Measurements from ENCODE around the gene RSKR. TPM values are rescaled to one million over a fixed set of nuclear protein-coding genes. Genes with fewer than 3 reads are reported as not detected.

The RSKR gene
- total and polyA plus RNA-seq, 2 donors (not counting 1 experiment from before 2014, with no cell fraction given) = 20.3 to 31.9 TPM

DNA sequence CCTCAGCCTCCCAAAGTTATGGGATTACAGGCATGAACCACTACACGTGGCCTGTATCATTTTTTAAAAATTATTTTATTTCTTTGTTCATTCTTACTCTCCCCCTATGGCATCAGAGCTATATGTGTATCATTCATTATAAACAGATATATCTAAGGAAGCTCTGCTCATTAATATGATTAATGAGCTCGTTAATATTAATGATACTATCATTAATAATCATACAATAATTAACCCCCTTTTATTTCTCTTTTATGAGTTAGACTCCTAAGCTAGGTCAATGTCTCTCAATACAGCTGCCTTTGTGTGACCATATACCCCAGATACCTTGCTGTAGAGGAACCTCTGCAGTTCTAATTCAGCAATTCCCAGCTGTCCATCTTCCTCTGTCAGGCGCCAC is 4.5 kb upstream of the RSKR start:
- Histone ChIP-seq H3K9ac (ENCODE audit: low read length) (no peak overlapping the region), H3K9me3 (ENCODE audit: control extremely low read depth in 1 of 3, control insufficient read depth in 2 of 3, insufficient read depth in 1 of 3, low read length in 2 of 3) (no peaks in the 10 kb centered on the region), H3K4me1 (ENCODE audit: control insufficient read depth in 2 of 2, insufficient read depth in 2 of 2, low read length in 2 of 2) (peaks cover 11 to 21% of the 10 kb centered on the region in 2 donors), H3K36me3 (replicated peaks in 1 of 2; ENCODE audit: control extremely low read depth in 1 of 2, control insufficient read depth in 1 of 2, extremely low read depth in 1 of 2, insufficient read depth in 2 of 2, low read length in 1 of 2) (peaks cover 20 to 94% of the 10 kb centered on the region in 2 experiments), H3K27me3 (replicated peaks in 1 of 4; ENCODE audit: control extremely low read depth in 1 of 4, control insufficient read depth in 3 of 4, insufficient read depth in 4 of 4, low read length in 3 of 4) (no peaks in the 10 kb centered on the region), H3K27ac (ENCODE audit: low read length in 2 of 2) (no peak overlapping the region), H2AFZ (ENCODE audit: insufficient read depth, low read depth, low read length, poor library complexity, severe bottlenecking) (no peak overlapping the region), H3K4me3 (ENCODE audit: control extremely low read depth in 1 of 5, extremely low read depth in 1 of 5, insufficient read depth in 1 of 5, low read depth in 2 of 5, low read length in 4 of 5) (no peak overlapping the region), H3K4me2 (replicated peaks; ENCODE audit: low read depth, low read length, poor library complexity, severe bottlenecking) (no peak overlapping the region), H4K20me1 (ENCODE audit: control insufficient read depth, insufficient read depth, low read length, poor library complexity, severe bottlenecking) (no peaks in the 10 kb centered on the region), H3K79me2 (ENCODE audit: control insufficient read depth, insufficient read depth, low read length) (no peaks in the 10 kb centered on the region)
- TF ChIP-seq, protein P1, sequence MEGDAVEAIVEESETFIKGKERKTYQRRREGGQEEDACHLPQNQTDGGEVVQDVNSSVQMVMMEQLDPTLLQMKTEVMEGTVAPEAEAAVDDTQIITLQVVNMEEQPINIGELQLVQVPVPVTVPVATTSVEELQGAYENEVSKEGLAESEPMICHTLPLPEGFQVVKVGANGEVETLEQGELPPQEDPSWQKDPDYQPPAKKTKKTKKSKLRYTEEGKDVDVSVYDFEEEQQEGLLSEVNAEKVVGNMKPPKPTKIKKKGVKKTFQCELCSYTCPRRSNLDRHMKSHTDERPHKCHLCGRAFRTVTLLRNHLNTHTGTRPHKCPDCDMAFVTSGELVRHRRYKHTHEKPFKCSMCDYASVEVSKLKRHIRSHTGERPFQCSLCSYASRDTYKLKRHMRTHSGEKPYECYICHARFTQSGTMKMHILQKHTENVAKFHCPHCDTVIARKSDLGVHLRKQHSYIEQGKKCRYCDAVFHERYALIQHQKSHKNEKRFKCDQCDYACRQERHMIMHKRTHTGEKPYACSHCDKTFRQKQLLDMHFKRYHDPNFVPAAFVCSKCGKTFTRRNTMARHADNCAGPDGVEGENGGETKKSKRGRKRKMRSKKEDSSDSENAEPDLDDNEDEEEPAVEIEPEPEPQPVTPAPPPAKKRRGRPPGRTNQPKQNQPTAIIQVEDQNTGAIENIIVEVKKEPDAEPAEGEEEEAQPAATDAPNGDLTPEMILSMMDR (IDR thresholded peaks at IDR 0.05) = no peak
- TF ChIP-seq EZH2 (IDR thresholded peaks at IDR 0.05; ENCODE audit: borderline replicate concordance, insufficient read depth, low read depth, low read length, poor library complexity, severe bottlenecking) = no peak
- Mint-ChIP-seq H3K27me3 (no peaks in the 10 kb centered on the region), H3K4me3 (no peak overlapping the region), H3K4me1 (peaks cover 24% of the 10 kb centered on the region), H3K9me3 (ENCODE audit: insufficient read depth) (no peaks in the 10 kb centered on the region), H3K27ac (no peak overlapping the region)
- ChIA-PET CTCF (interaction anchor here (1.0 to 15.2 kb wide), 3 partner anchors 48 to 132 kb away, joined by 3 to 220 read pairs (median 4); no protein-coding TSS in a partner anchor), POLR2A (no interaction called here)
- ATAC-seq (ENCODE audit: low read depth) (no peak), DNase-seq (no peak)
- WGBS (ENCODE audit: insufficient coverage) = 80% methylated on average over 1 of the region's 3 CpGs
- intact Hi-C loops (cut with micrococcal nuclease) = no loop called here

DNA sequence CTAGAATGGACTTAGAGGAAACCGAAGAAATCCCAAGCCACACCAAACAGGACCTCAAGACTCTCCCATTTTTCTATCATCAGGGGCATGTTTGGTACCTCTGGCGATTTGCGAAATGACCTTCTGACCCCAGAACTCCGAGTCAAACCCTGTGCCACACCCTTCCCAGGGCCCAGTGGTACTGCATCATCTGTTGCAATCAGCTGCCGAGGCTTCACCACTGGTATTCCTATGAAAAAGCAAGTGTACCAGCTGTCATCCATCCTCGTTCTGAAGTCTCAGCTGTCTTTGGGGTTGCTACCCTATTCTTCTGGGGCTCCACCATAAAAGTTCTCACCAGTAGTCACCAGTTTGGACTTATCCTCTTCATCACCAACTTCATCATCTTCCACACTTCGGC is 2.3 kb upstream of the RSKR start:
- no peaks in the 10 kb centered on the region for H3K27me3 Mint-ChIP-seq
- 97% methylated on average over 6 of the region's 7 CpGs for whole genome bisulfite sequencing (ENCODE audit: insufficient coverage)
- Histone ChIP-seq H3K27ac (ENCODE audit: low read length in 2 of 2) (no peak overlapping the region), H3K79me2 (ENCODE audit: control insufficient read depth, insufficient read depth, low read length) (no peaks in the 10 kb centered on the region), H3K4me1 (ENCODE audit: control insufficient read depth in 2 of 2, insufficient read depth in 2 of 2, low read length in 2 of 2) (peaks cover 22 to 33% of the 10 kb centered on the region in 2 donors), H3K4me3 (ENCODE audit: control extremely low read depth in 1 of 5, extremely low read depth in 1 of 5, insufficient read depth in 1 of 5, low read depth in 2 of 5, low read length in 4 of 5) (no peak overlapping the region), H2AFZ (ENCODE audit: insufficient read depth, low read depth, low read length, poor library complexity, severe bottlenecking) (no peak overlapping the region), H3K9ac (ENCODE audit: low read length) (no peak overlapping the region), H3K27me3 (replicated peaks in 1 of 4; ENCODE audit: control extremely low read depth in 1 of 4, control insufficient read depth in 3 of 4, insufficient read depth in 4 of 4, low read length in 3 of 4) (no peaks in the 10 kb centered on the region), H3K9me3 (ENCODE audit: control extremely low read depth in 1 of 3, control insufficient read depth in 2 of 3, insufficient read depth in 1 of 3, low read length in 2 of 3) (no peaks in the 10 kb centered on the region), H4K20me1 (ENCODE audit: control insufficient read depth, insufficient read depth, low read length, poor library complexity, severe bottlenecking) (no peaks in the 10 kb centered on the region), H3K4me2 (replicated peaks; ENCODE audit: low read depth, low read length, poor library complexity, severe bottlenecking) (no peak overlapping the region), H3K36me3 (replicated peaks in 1 of 2; ENCODE audit: control extremely low read depth in 1 of 2, control insufficient read depth in 1 of 2, extremely low read depth in 1 of 2, insufficient read depth in 2 of 2, low read length in 1 of 2) (peaks cover 14 to 77% of the 10 kb centered on the region in 2 experiments)
- H3K27ac Mint-ChIP-seq = no peak overlapping the region
- intact Hi-C loops (cut with micrococcal nuclease) = no loop called here
- TF ChIP-seq EZH2 (IDR thresholded peaks at IDR 0.05; ENCODE audit: borderline replicate concordance, insufficient read depth, low read depth, low read length, poor library complexity, severe bottlenecking) = no peak
- TF ChIP-seq, protein P1 (IDR thresholded peaks at IDR 0.05) = no peak
- POLR2A ChIA-PET = no interaction called here
- DNase-seq (no peak), ATAC-seq (ENCODE audit: low read depth) (no peak)
- peaks cover 38% of the 10 kb centered on the region for H3K4me1 Mint-ChIP-seq
- CTCF ChIA-PET = interaction anchor here (0.8 to 15.2 kb wide), 4 partner anchors 15 to 295 kb away, joined by 3 to 220 read pairs (median 3); no protein-coding TSS in a partner anchor
- H3K4me3 Mint-ChIP-seq = no peak overlapping the region
- no peaks in the 10 kb centered on the region for H3K9me3 Mint-ChIP-seq (ENCODE audit: insufficient read depth)

Data from B cell (primary cell).